CD4-positive, alpha-beta T cell (primary cell): ENCODE measurements around the gene NOX4. TPM values are rescaled to one million over a fixed set of nuclear protein-coding genes. Genes with fewer than 3 reads are reported as not detected.

ENCODE experiments used
- ATAC-seq: fragments of 200-7000 bp; cut with Tn5 transposase; one replicate; pipeline ENCODE4 v1.10.0; 2022; ENCODE audit warnings: mild to moderate bottlenecking; ENCODE audit not compliant: poor library complexity
- CTCF ChIA-PET: fragments of 350-600 bp; sonication (Branson Sonifier 250); formaldehyde crosslinking; loops from one replicate; lab custom pipeline; 2021; ENCODE audit warnings: antibody characterized with exemption, inconsistent platforms; lab: Charles Lee
- POLR2A ChIA-PET: fragments of 350-600 bp; sonication (Branson Sonifier 250); formaldehyde crosslinking; loops from one replicate; lab custom pipeline; 2021; ENCODE audit warnings: antibody characterized with exemption, inconsistent platforms; lab: Charles Lee
- DNase-seq, 14 experiments: peaks; one replicate each; pipeline ENCODE4 v3.0.0-alpha.2; 2013 to 2020; ENCODE audit warnings: mixed read lengths in 2 of 14
- H3K27ac ChIP-seq, 2 donors: one replicate each; pipeline versions ENCODE4 v1.5.1 to v1.7.0; 2013; ENCODE audit warnings: low read length in 2 of 2, low read depth in 1 of 2, mild to moderate bottlenecking in 1 of 2
- H3K27me3 ChIP-seq, 2 experiments: 1 replicate in 1 of 2; 2 replicates in 1 of 2; pipeline versions ENCODE4 v1.6.1 to v1.7.0; 2013; ENCODE audit warnings: low read length in 2 of 2, control low read depth in 1 of 2, mild to moderate bottlenecking in 1 of 2, moderate library complexity in 1 of 2; ENCODE audit not compliant: insufficient read depth in 2 of 2, control insufficient read depth in 1 of 2
- H3K36me3 ChIP-seq: one replicate; pipeline ENCODE4 v1.6.1; 2013; ENCODE audit warnings: low read length, control low read depth; ENCODE audit not compliant: insufficient read depth
- H3K4me1 ChIP-seq: one replicate; pipeline ENCODE4 v1.6.1; 2013; ENCODE audit warnings: low read length, control low read depth; ENCODE audit not compliant: insufficient read depth
- H3K4me3 ChIP-seq: one replicate; pipeline ENCODE4 v1.5.1; 2013; ENCODE audit warnings: mild to moderate bottlenecking, low read length, moderate library complexity
- H3K9me3 ChIP-seq, 2 experiments: 1 replicate in 1 of 2; 2 replicates in 1 of 2; pipeline versions ENCODE4 v1.6.1 to v1.7.0; 2013; ENCODE audit warnings: low read length in 2 of 2, mild to moderate bottlenecking in 2 of 2, control low read depth in 1 of 2, moderate library complexity in 1 of 2; ENCODE audit not compliant: control insufficient read depth in 1 of 2, insufficient read depth in 1 of 2
- H3K27ac Mint-ChIP-seq: one replicate; pipeline ENCODE4 v1.8.0; 2020; ENCODE audit warnings: mixed read lengths
- H3K27me3 Mint-ChIP-seq: one replicate; pipeline ENCODE4 v1.8.0; 2021; ENCODE audit warnings: mixed read lengths
- H3K36me3 Mint-ChIP-seq: one replicate; pipeline ENCODE4 v1.8.0; 2021; ENCODE audit warnings: low read depth, mixed read lengths
- H3K4me1 Mint-ChIP-seq: one replicate; pipeline ENCODE4 v1.8.0; 2021; ENCODE audit warnings: low read depth, mixed read lengths
- H3K4me3 Mint-ChIP-seq: one replicate; pipeline ENCODE4 v1.8.0; 2020; ENCODE audit warnings: mild to moderate bottlenecking, mixed read lengths
- H3K9me3 Mint-ChIP-seq: one replicate; pipeline ENCODE4 v1.8.0; 2020; ENCODE audit warnings: mixed read lengths
- CTCF ChIP-seq: fragments of 200-600 bp; IDR thresholded peaks from one replicate; pipeline ENCODE4 v1.8.0; 2022; ENCODE audit warnings: antibody characterized with exemption, mild to moderate bottlenecking
- intact Hi-C, 2 experiments: fragments of 100-400 bp; cut with DNase I in 1 of 2; cut with micrococcal nuclease in 1 of 2; formaldehyde crosslinking; loops; one replicate each; pipeline versions ENCODE4 v1.15.1 to v1.9.0; 2023 to 2025; cut with DNase I, micrococcal nuclease
- total RNA-seq, 174 experiments: library from RNA in 2 of 174; stranded (reverse) in 2 of 174; gene quantifications; one replicate each; pipeline ENCODE4 v1.2.3 and lab custom pipeline; 2021 to 2026

NOX4 gene
- total RNA-seq, 2 experiments from 2014 or later: not detected

- H3K4me3 Mint-ChIP-seq: no peak overlapping the region
- H3K4me1 Mint-ChIP-seq: no peaks in the 10 kb centered on the region
- H3K36me3 ChIP-seq: no peaks in the 10 kb centered on the region
- ChIA-PET CTCF (no interaction called here), POLR2A (interaction anchor here (0.6 kb wide), 1 partner anchor 77 kb away, joined by 3 read pairs; no protein-coding TSS in a partner anchor)
- no peak for TF ChIP-seq CTCF
- no peak for ATAC-seq
- no peaks in the 10 kb centered on the region for H3K27me3 ChIP-seq
- H3K9me3 ChIP-seq: no peaks in the 10 kb centered on the region
- no peaks in the 10 kb centered on the region for H3K27me3 Mint-ChIP-seq
- H3K4me1 ChIP-seq: no peaks in the 10 kb centered on the region
- no peaks in the 10 kb centered on the region for H3K36me3 Mint-ChIP-seq
- no peak overlapping the region for H3K27ac Mint-ChIP-seq
- no peak for DNase-seq
- H3K27ac ChIP-seq: no peak overlapping the region
- H3K9me3 Mint-ChIP-seq: no peaks in the 10 kb centered on the region
- intact Hi-C loops: no loop called here
- no peak overlapping the region for H3K4me3 ChIP-seq
Measured at GRCh38 chr11:89477175-89477574, 14.0 kb downstream of the NOX4 start.

- no peak overlapping the region for H3K4me3 Mint-ChIP-seq
- POLR2A ChIA-PET: no interaction called here
- peaks cover 0 to 3% of the 10 kb centered on the region in 2 experiments for H3K9me3 ChIP-seq
Measured at GRCh38 chr11:89463266-89463780, 27.9 kb downstream of the NOX4 start.

GRCh38 chr11:89458716-89459115 lies 32.5 kb downstream of the NOX4 start:
- ATAC-seq: no peak
- no peak for TF ChIP-seq CTCF
- intact Hi-C loops: no loop called here
- H3K9me3 ChIP-seq: peaks cover 0 to 10% of the 10 kb centered on the region in 2 experiments
- H3K27me3 Mint-ChIP-seq: no peaks in the 10 kb centered on the region
- no peak overlapping the region for H3K27ac ChIP-seq
- ChIA-PET CTCF (no interaction called here), POLR2A (no interaction called here)
- H3K4me1 Mint-ChIP-seq: no peaks in the 10 kb centered on the region
- H3K4me1 ChIP-seq: no peaks in the 10 kb centered on the region
- no peak overlapping the region for H3K4me3 Mint-ChIP-seq
- no peaks in the 10 kb centered on the region for H3K36me3 Mint-ChIP-seq
- DNase-seq: no peak
- H3K4me3 ChIP-seq: no peak overlapping the region
- no peaks in the 10 kb centered on the region for H3K27me3 ChIP-seq
- H3K9me3 Mint-ChIP-seq: peaks cover 1% of the 10 kb centered on the region
- no peak overlapping the region for H3K27ac Mint-ChIP-seq
- no peaks in the 10 kb centered on the region for H3K36me3 ChIP-seq

More at GRCh38 chr11:89463266-89463780, 27.9 kb downstream of the NOX4 start:
- ATAC-seq: no peak
- no peak overlapping the region for H3K27ac Mint-ChIP-seq
- no peaks in the 10 kb centered on the region for H3K36me3 Mint-ChIP-seq
- Histone ChIP-seq H3K27me3 (no peaks in the 10 kb centered on the region), H3K4me3 (no peak overlapping the region), H3K27ac (no peak overlapping the region), H3K4me1 (no peaks in the 10 kb centered on the region), H3K36me3 (no peaks in the 10 kb centered on the region)
- H3K4me1 Mint-ChIP-seq: no peaks in the 10 kb centered on the region
- CTCF ChIA-PET: no interaction called here
- no peak for TF ChIP-seq CTCF
- no peaks in the 10 kb centered on the region for H3K27me3 Mint-ChIP-seq
- no peak for DNase-seq
- peaks cover 1% of the 10 kb centered on the region for H3K9me3 Mint-ChIP-seq
- intact Hi-C loops: no loop called here
